Hematopoietic multipotent progenitor cell treated with erythropoietin and hydrocortisone succinate and interleukin-3 and kit ligand, for 4 days (in vitro differentiated cells): ENCODE measurements around the gene PTPN4.
"Not testable (repeated sequence)": the region's sequence is repeated elsewhere in the genome, so short reads cannot be mapped to it uniquely, and the experiment has no call there.

Experiments used
- DNase-seq: peaks from one replicate; pipeline ENCODE4 v3.0.0-alpha.2; 2015

Gene PTPN4

DNA sequence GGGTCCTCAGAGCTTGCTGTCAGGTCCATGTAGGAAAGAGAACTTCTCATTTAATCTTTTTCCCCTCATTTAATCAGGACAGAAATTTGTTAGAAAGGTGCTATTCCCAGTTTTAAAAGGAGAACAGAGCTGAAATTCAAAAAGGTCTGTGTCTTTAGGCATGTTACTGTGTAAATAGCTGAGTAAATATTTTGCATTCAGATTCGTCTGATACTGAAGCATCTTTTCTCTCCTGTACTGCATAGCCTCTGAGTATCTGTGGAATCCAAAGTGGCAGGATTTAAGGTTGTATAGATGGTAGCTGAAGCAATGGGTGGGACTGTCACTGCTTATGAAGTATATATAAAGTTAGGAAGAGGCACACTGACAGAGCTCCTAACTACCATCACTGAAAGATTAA lies 9.0 kb downstream of the PTPN4 start:
- no peak for DNase-seq

GRCh38 chr2:119769645-119770044 lies 9.9 kb downstream of the PTPN4 start:
- no peak for DNase-seq

DNA sequence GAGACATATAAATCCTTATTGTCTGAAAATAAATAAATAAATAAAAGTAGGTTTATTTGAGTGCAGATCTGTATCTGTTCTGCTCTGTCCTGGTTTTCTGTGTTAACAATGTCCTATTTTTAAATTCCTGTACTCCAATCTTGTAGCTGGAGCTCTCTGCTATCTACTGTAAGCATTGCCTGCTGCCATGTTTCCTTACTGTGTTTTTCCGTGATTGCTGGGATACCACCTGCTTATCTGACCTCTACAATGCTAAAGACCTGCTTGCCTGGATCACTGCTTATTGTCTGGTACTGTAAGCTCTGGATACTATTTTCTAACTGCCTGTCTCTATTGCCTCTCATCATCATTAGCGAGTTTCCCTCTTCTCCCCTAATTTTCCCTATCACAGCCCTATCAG lies 11.6 kb downstream of the PTPN4 start:
- DNase-seq = peak; percentile 17

DNA sequence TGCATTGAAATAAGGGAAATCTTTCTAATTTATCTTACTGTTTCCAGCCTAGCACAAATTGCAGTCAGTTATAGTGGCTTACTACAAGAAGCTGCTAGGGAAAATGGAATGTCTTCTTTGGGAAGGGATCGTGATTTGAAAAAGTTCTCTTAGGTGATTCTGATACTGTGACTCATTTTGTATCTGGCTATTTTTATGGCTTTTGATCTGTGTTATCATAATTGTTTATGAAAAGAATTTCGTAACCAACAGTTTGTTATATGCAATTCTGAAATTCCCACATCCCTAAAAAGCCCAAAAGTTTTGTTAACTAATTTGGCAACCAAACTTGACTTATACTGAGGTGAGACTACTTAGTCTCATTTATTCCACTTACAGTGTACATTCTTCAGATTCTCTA lies 12.4 kb downstream of the PTPN4 start:
- DNase-seq = no peak

GRCh38 chr2:119772767-119773166 lies 13.0 kb downstream of the PTPN4 start:
- DNase-seq = no peak

- no peak for DNase-seq
Measured at GRCh38 chr2:119774026-119774425, 14.3 kb downstream of the PTPN4 start.

DNA sequence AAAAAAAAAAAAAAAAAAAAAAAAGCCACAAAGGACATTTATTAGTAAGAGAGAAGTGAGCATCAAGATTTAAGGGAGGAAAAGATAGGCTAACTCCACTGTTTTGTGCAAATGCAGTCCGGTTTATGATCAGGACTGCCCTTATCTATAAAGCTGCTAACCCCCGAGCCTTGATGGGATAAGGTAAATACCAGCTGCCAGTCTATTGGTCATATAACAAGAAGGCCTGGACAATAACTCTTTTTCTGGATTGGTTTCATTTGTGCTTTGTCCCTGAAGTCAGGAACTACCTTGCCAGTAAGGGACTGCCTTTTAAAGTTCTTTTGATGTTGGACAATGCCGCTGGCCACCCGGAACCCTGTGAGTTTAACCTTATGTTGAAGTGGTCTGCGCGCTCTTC lies 15.4 kb downstream of the PTPN4 start:
- no peak for DNase-seq

DNA sequence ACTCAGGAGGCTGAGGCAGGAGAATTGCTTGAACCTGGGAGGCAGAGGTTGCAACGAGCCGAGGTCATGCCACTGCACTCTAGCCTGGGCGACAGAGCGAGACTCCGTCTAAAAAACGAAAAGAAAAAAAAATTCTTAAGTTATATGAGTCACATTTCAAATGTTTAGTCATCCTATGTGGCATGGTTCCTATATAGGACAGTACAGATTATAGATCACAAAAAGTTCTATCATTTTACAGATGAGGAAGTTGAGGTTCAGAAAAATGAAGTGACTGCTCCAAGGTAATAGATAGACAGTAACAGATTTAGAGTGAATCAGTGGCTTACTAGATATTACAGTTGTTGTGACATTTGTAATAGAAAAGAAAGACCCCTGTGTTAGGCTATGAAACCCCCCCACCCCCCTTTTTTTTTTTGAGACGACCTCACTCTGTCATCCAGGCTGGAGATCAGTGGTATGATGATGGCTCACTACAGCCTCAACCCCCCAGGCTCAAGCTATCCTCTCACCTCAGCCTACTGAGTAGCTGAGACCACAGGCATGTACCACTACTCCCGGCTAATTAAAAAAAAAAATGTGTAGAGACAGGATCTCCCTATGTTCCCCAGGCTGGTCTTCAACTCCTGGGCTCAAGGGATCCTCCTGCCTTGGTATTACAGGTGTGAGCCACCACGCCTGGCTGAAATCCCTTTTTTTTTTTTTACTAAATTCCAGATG lies 22.7 kb downstream of the PTPN4 start:
- DNase-seq = peak; percentile 34

GRCh38 chr2:119784876-119785275 lies 25.2 kb downstream of the PTPN4 start:
- no peak for DNase-seq

GRCh38 chr2:119786295-119786694 lies 26.6 kb downstream of the PTPN4 start:
- DNase-seq = no peak

GRCh38 chr2:119788752-119789151 lies 29.0 kb downstream of the PTPN4 start:
- DNase-seq = peak; percentile 10

DNA sequence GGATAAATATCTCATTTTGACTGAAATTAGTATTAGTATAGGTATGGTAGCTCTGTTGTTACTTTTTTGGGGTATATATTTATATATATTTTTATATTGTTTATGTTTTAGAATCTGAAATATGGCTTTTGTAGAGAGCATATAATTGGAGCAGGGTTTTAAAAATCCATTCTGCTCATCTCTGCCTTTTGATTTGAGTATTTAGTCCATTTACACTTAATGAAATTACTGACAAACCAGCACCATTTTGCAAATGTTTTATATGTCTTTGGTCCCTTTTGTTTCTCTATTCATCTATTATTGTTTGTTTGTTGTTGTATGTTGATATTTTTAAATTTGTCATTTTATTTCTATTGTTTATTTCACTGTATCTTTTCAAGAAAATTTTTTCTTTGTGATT lies 30.7 kb downstream of the PTPN4 start:
- DNase-seq = no peak

GRCh38 chr2:119792907-119793312 lies 33.2 kb downstream of the PTPN4 start:
- DNase-seq = no peak

DNA sequence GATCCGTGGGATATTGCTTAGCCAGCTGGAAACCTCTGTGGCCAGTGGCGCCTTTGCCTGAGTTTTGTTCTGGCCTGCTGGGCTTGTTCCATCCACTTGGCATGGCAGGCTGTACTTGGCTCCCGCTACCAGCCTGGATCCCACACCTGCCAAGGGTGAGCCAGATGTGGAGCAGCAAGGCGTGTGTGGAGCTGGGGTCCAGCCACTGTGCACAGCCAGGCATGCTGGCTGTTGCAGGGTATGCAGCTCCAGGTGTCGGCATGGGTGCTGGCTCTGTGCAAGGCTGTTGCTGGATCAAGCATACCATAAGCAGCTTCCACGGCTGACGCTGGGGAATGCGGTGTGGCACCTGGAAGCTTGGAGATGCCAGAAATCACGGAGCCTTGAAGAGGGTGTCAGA lies 34.5 kb downstream of the PTPN4 start:
- DNase-seq = no peak

GRCh38 chr2:119795309-119796303 lies 35.9 kb downstream of the PTPN4 start:
- DNase-seq = no peak

DNA sequence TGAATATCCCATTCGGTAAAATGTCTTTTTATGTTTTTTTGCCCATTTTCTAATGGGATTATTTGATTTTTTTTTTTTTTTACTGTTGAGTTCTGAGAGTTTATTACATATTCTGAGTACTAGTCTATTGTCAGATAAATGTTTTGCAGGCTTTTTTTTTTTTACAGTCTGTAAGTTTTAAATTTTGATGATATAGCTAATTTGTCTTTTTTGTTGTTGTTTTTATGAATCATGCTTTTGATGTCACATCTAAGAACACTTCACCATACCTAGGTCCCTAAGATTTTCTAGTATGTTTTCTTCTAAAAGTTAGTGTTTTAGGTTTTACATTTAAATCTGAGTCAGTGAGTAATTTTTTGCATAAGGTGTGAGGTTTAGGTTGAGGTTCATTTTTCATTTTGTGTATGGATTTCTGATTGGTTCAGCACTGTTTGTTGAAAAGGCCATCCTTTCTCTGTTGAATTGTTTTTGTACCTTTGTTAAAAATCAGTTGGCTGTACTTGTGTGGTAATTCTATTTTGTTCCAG lies 40.7 kb downstream of the PTPN4 start:
- DNase-seq = no peak

DNA sequence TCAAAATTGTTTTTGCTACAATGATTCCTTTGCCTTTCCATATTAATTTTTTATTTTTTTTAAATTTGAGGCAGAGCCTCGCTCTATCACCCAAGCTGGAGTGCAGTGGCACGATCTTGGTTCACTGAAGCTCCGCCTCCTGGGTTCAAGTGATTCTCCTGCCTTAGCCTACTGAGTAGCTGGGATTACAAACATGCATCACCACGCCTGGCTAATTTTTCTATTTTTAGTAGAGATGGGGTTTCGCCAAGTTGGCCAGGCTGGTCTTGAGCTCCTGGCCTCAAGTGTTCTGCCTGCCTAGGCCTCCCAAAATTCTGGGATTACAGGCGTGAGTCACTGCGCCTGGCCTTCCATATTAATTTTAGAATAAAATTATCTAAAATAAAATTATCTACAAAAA lies 41.3 kb downstream of the PTPN4 start:
- DNase-seq = no peak

DNA sequence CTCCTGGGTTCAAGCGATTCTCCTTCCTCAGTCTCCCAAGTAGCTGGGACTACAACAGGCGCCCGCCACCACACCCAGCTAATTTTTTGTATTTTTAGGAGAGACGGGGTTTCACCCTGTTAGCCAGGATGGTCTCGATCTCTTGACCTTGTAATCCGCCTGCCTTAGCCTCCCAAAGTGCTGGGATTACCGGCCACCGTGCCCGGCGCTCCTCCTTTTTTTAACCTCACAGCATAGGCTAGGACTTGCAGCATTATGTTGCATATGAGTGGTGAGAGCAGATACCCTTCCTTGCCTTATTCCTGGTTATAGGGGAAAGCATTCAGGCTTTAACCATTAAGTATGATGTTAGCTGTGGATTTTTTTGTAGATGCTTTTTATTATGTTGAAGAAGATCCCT lies 42.3 kb downstream of the PTPN4 start:
- DNase-seq = not testable (repeated sequence)

GRCh38 chr2:119803101-119803500 lies 43.4 kb downstream of the PTPN4 start:
- no peak for DNase-seq

DNA sequence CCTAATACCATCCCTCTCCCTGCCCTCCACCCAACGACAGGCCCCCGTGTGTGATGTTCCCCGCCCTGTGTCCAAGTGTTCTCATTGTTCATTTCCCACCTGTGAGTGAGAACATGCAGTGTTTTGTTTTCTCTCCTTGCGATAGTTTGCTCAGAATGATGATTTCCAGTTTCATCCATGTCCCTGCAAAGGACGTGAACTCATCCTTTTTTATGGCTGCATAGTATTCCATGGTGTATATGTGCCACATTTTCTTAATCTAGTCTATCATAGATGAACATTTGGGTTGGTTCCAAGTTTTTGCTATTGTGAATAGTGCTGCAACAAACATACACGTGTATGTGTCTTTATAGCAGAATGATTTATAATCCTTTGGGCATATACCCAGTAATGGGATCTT lies 44.7 kb downstream of the PTPN4 start:
- DNase-seq = not testable (repeated sequence)

GRCh38 chr2:119808516-119809147 lies 48.9 kb downstream of the PTPN4 start:
- DNase-seq = no peak

- no peak for DNase-seq
Measured at GRCh38 chr2:119809339-119810048, 49.8 kb downstream of the PTPN4 start.
